ENCODE results near the gene ZMIZ1.

GRCh38 chr10:79164075-79164474 lies 95.3 kb downstream of the ZMIZ1 start:
- TF ChIP-seq CTCF (IDR thresholded peaks at IDR 0.05) (no peak), POLR2A (IDR thresholded peaks at IDR 0.05) (no peak)

All from lower leg skin (tissue), 3 donors.